Loucy (cell line): ENCODE measurements around the gene ABI3.

Experiments used
- H2AFZ ChIP-seq: fragments of 200-600 bp; sonication (generic); 2 replicates; pipeline ENCODE4 v1.6.0; 2016; ENCODE audit warnings: antibody characterized with exemption, mild to moderate bottlenecking, low read length, moderate library complexity
- H3F3A ChIP-seq: fragments of 200-600 bp; 2 replicates; pipeline ENCODE4 v1.6.0; 2016; ENCODE audit warnings: antibody characterized with exemption, low read depth, mild to moderate bottlenecking
- H3K27me3 ChIP-seq: fragments of 200-600 bp; sonication (generic); 2 replicates; pipeline ENCODE4 v1.6.1; 2014; ENCODE audit warnings: low read length, mild to moderate bottlenecking; ENCODE audit not compliant: insufficient read depth, poor library complexity, severe bottlenecking
- H3K36me3 ChIP-seq: fragments of 200-600 bp; sonication (generic); 2 replicates; pipeline ENCODE4 v1.6.1; 2016; ENCODE audit warnings: low read length; ENCODE audit not compliant: insufficient read depth
- H3K4me1 ChIP-seq: fragments of 200-600 bp; sonication (generic); 2 replicates; pipeline ENCODE4 v1.5.1; 2014; ENCODE audit warnings: low read length, mild to moderate bottlenecking; ENCODE audit not compliant: insufficient read depth, poor library complexity, severe bottlenecking
- H3K4me2 ChIP-seq: fragments of 200-600 bp; sonication (generic); 2 replicates; pipeline ENCODE4 v1.6.0; 2014; ENCODE audit warnings: antibody characterized with exemption, low read length, low read depth, mild to moderate bottlenecking; ENCODE audit not compliant: poor library complexity, severe bottlenecking
- H3K4me3 ChIP-seq: fragments of 200-600 bp; sonication (generic); 2 replicates; pipeline ENCODE4 v1.5.1; 2014; ENCODE audit warnings: low read length, mild to moderate bottlenecking, mixed read lengths; ENCODE audit not compliant: poor library complexity, severe bottlenecking
- H3K79me2 ChIP-seq: fragments of 200-600 bp; sonication (generic); 2 replicates; pipeline ENCODE4 v1.6.1; 2014; ENCODE audit warnings: low read length; ENCODE audit not compliant: insufficient read depth
- H3K9ac ChIP-seq: fragments of 200-600 bp; sonication (generic); 2 replicates; pipeline ENCODE4 v1.6.0; 2014; ENCODE audit warnings: mild to moderate bottlenecking, low read depth, low read length, moderate library complexity; ENCODE audit not compliant: poor library complexity, severe bottlenecking
- H3K9me2 ChIP-seq: fragments of 200-600 bp; sonication (generic); replicated peaks from 2 replicates; pipeline ENCODE4 v1.6.1; 2016; ENCODE audit warnings: low read depth, low read length, mixed read lengths
- H3K9me3 ChIP-seq: fragments of 200-600 bp; sonication (generic); 2 replicates; pipeline ENCODE4 v1.6.1; 2014; ENCODE audit warnings: mild to moderate bottlenecking, antibody characterized with exemption, low read length, low read depth; ENCODE audit not compliant: insufficient read depth
- H4K20me1 ChIP-seq: fragments of 200-600 bp; sonication (generic); 2 replicates; pipeline ENCODE4 v1.6.0; 2014; ENCODE audit warnings: antibody characterized with exemption, low read length, mild to moderate bottlenecking; ENCODE audit not compliant: insufficient read depth, poor library complexity, severe bottlenecking
- CTCF ChIP-seq: fragments of 200-600 bp; sonication (generic); conservative IDR thresholded peaks from 2 replicates; pipeline ENCODE4 v1.5.1; 2014; ENCODE audit warnings: mild to moderate bottlenecking, antibody characterized with exemption, low read length
- EZH2phosphoT487 ChIP-seq: fragments of 200-600 bp; IDR thresholded peaks from 2 replicates; pipeline ENCODE4 v1.6.1; 2018; ENCODE audit warnings: antibody characterized with exemption, mild to moderate bottlenecking, moderate library complexity, borderline replicate concordance

ABI3 gene

DNA sequence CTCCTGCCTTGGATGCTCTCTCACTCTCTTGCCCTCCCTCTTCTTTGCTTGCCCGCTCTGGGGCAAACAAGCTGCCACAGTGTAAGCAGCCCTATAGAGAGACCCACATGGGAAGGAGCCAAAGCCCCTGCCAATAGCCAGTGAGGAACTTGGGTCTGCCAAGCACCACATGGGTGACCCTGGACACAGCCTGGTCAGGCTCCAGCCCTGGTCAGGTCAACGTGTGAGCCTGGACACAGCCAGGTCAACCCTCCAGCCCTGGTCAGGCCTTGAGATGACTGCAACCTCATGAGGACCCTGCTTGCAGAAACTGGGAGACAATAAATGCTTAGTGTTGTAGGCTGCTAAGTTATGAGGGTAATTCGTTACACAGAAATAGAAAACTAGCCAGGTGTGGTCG, 34.3 kb downstream of the ABI3 start:
- no peak overlapping the region for H2AFZ ChIP-seq
- H3K9me2 ChIP-seq = no peaks in the 10 kb centered on the region
- no peaks in the 10 kb centered on the region for H3K9me3 ChIP-seq
- no peaks in the 10 kb centered on the region for H3K4me1 ChIP-seq
- no peaks in the 10 kb centered on the region for H3K79me2 ChIP-seq
- no peaks in the 10 kb centered on the region for H3F3A ChIP-seq
- TF ChIP-seq CTCF = no peak
- no peak for TF ChIP-seq EZH2phosphoT487
- no peak overlapping the region for H3K4me2 ChIP-seq
- H3K4me3 ChIP-seq = no peak overlapping the region
- no peaks in the 10 kb centered on the region for H3K36me3 ChIP-seq
- H3K27me3 ChIP-seq = no peaks in the 10 kb centered on the region
- no peaks in the 10 kb centered on the region for H4K20me1 ChIP-seq
- H3K9ac ChIP-seq = no peak overlapping the region

DNA sequence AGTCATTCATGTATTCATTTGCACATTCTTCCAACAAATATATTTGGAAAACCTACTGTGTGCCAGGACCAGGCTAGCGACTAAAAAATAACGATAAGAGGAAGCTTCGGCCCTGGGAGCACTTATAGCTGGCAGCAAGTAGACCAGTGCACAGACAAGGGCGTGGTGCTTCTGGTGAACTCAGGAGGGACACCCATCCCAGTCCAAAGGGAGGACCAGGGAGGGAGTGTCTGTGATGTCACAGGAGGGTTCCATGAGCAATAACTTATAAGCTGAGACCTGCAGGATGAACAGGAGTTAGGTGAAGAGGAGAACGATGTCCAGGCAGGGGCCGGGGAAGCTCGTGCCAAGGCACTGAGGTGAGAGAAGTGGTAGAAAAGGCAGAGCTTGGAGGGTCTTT, 37.4 kb downstream of the ABI3 start:
- Histone ChIP-seq H3K9me3 (no peaks in the 10 kb centered on the region), H3K79me2 (no peaks in the 10 kb centered on the region), H3K36me3 (no peaks in the 10 kb centered on the region), H4K20me1 (no peaks in the 10 kb centered on the region), H2AFZ (no peak overlapping the region), H3K4me2 (no peak overlapping the region), H3K9me2 (no peaks in the 10 kb centered on the region), H3F3A (no peaks in the 10 kb centered on the region), H3K9ac (no peak overlapping the region), H3K4me3 (no peak overlapping the region), H3K27me3 (no peaks in the 10 kb centered on the region), H3K4me1 (no peaks in the 10 kb centered on the region)
- no peak for TF ChIP-seq CTCF
- TF ChIP-seq EZH2phosphoT487 = no peak

- H3K9me3 ChIP-seq = no peaks in the 10 kb centered on the region
- H3K79me2 ChIP-seq = no peaks in the 10 kb centered on the region
- no peak overlapping the region for H3K4me3 ChIP-seq
- no peak overlapping the region for H2AFZ ChIP-seq
- H3K27me3 ChIP-seq = no peaks in the 10 kb centered on the region
- H3K4me2 ChIP-seq = no peak overlapping the region
- no peak for TF ChIP-seq CTCF
- TF ChIP-seq EZH2phosphoT487 = no peak
- H3K36me3 ChIP-seq = no peaks in the 10 kb centered on the region
- H4K20me1 ChIP-seq = no peaks in the 10 kb centered on the region
- H3K4me1 ChIP-seq = no peaks in the 10 kb centered on the region
- no peaks in the 10 kb centered on the region for H3K9me2 ChIP-seq
- no peak overlapping the region for H3K9ac ChIP-seq
- no peaks in the 10 kb centered on the region for H3F3A ChIP-seq
Observed at GRCh38 chr17:49249292-49249794, 38.8 kb downstream of the ABI3 start.
